Measurements from ENCODE around the gene BTBD2. TPM values are rescaled to one million over a fixed set of nuclear protein-coding genes. Genes with fewer than 3 reads are reported as not detected.

Gene BTBD2
- polyA plus RNA-seq, 1 donor from 2014 or later: 46.1 TPM

DNA sequence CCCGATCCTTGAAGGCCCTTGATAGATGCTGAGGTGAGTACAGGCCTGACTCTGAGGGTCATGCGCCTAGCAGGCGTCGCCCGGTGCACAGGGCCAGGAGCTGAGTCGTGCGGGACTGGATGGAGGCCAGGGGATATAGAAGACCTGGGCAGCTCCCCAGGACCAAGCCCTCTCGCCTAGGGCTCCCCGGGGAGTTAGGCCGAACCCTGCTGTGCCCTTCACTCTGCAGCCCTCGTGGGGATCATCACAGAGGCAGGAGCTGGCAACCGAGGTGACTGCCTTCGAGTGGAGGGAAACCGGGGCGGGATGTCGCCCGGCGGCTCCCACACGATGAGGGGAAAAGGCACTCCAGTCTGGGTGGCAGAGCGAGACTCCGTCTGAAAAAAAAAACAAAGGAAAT lies 62.9 kb downstream of the BTBD2 start:
- TF ChIP-seq EZH2 (IDR thresholded peaks at IDR 0.05; ENCODE audit: borderline replicate concordance, insufficient read depth, low read length, poor library complexity, severe bottlenecking): no peak
- no peak for TF ChIP-seq RAD21 (conservative IDR thresholded peaks at IDR 0.05)
- TF ChIP-seq MXI1 (conservative IDR thresholded peaks at IDR 0.05; ENCODE audit: poor library complexity, severe bottlenecking): no peak
- TF ChIP-seq, protein P1, sequence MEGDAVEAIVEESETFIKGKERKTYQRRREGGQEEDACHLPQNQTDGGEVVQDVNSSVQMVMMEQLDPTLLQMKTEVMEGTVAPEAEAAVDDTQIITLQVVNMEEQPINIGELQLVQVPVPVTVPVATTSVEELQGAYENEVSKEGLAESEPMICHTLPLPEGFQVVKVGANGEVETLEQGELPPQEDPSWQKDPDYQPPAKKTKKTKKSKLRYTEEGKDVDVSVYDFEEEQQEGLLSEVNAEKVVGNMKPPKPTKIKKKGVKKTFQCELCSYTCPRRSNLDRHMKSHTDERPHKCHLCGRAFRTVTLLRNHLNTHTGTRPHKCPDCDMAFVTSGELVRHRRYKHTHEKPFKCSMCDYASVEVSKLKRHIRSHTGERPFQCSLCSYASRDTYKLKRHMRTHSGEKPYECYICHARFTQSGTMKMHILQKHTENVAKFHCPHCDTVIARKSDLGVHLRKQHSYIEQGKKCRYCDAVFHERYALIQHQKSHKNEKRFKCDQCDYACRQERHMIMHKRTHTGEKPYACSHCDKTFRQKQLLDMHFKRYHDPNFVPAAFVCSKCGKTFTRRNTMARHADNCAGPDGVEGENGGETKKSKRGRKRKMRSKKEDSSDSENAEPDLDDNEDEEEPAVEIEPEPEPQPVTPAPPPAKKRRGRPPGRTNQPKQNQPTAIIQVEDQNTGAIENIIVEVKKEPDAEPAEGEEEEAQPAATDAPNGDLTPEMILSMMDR (IDR thresholded peaks at IDR 0.05; ENCODE audit: poor library complexity, severe bottlenecking): no peak
- TF ChIP-seq, protein P2, sequence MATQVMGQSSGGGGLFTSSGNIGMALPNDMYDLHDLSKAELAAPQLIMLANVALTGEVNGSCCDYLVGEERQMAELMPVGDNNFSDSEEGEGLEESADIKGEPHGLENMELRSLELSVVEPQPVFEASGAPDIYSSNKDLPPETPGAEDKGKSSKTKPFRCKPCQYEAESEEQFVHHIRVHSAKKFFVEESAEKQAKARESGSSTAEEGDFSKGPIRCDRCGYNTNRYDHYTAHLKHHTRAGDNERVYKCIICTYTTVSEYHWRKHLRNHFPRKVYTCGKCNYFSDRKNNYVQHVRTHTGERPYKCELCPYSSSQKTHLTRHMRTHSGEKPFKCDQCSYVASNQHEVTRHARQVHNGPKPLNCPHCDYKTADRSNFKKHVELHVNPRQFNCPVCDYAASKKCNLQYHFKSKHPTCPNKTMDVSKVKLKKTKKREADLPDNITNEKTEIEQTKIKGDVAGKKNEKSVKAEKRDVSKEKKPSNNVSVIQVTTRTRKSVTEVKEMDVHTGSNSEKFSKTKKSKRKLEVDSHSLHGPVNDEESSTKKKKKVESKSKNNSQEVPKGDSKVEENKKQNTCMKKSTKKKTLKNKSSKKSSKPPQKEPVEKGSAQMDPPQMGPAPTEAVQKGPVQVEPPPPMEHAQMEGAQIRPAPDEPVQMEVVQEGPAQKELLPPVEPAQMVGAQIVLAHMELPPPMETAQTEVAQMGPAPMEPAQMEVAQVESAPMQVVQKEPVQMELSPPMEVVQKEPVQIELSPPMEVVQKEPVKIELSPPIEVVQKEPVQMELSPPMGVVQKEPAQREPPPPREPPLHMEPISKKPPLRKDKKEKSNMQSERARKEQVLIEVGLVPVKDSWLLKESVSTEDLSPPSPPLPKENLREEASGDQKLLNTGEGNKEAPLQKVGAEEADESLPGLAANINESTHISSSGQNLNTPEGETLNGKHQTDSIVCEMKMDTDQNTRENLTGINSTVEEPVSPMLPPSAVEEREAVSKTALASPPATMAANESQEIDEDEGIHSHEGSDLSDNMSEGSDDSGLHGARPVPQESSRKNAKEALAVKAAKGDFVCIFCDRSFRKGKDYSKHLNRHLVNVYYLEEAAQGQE (IDR thresholded peaks at IDR 0.05; ENCODE audit: borderline replicate concordance): no peak
- TF ChIP-seq SMC3 (conservative IDR thresholded peaks at IDR 0.05; ENCODE audit: poor library complexity): no peak
- TF ChIP-seq TAF1 (IDR thresholded peaks at IDR 0.05; ENCODE audit: low read depth): no peak
- TF ChIP-seq POLR2AphosphoS5 (IDR thresholded peaks at IDR 0.05): no peak
- TF ChIP-seq EP300 (conservative IDR thresholded peaks at IDR 0.05; ENCODE audit: poor library complexity, severe bottlenecking): no peak
- H3K27ac ChIP-seq (ENCODE audit: low read length): no peak overlapping the region

DNA sequence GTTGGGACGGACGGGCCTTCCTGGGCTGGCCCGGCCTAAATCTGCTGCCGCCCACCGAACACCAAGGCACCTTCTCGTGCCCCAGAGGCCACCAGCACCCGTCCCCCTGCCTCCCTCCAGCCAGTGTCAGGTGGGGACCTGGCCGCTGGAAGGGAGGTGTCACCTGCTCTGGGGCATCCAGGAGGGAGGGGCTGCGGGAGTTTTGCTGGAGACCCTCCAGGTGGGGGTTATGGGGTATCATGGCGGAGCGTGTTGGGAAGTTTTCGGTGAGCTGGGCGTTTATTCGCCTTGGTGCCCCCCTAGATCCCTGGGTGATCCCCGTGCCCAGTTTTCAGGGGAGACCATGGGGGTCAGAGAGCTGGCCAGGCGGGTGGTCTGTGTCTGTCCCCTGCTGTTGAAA lies 64.9 kb downstream of the BTBD2 start:
- Histone ChIP-seq H3K9ac (ENCODE audit: low read length) (no peak overlapping the region), H3F3A (ENCODE audit: insufficient read depth, low read length, poor library complexity, severe bottlenecking) (no peaks in the 10 kb centered on the region), H3K4me2 (ENCODE audit: low read length) (no peak overlapping the region), H3K9me3 (ENCODE audit: low read length) (no peaks in the 10 kb centered on the region), H3K79me2 (replicated peaks; ENCODE audit: insufficient read depth, low read length) (peaks cover 46% of the 10 kb centered on the region), H3K36me3 (ENCODE audit: insufficient read depth, low read length) (no peaks in the 10 kb centered on the region), H4K20me1 (ENCODE audit: insufficient read depth) (no peaks in the 10 kb centered on the region), H3K9me2 (ENCODE audit: insufficient read depth, low read length) (no peaks in the 10 kb centered on the region), H3K4me3 (ENCODE audit: low read length) (no peak overlapping the region), H2AFZ (ENCODE audit: low read depth, low read length) (no peak overlapping the region), H3K27ac (ENCODE audit: low read length) (no peak overlapping the region), H3K27me3 (ENCODE audit: insufficient read depth, low read depth, low read length) (no peaks in the 10 kb centered on the region)
- TF ChIP-seq, protein P2 (IDR thresholded peaks at IDR 0.05; ENCODE audit: borderline replicate concordance): no peak
- TF ChIP-seq EZH2 (IDR thresholded peaks at IDR 0.05; ENCODE audit: borderline replicate concordance, insufficient read depth, low read length, poor library complexity, severe bottlenecking) (no peak), EP300 (conservative IDR thresholded peaks at IDR 0.05; ENCODE audit: poor library complexity, severe bottlenecking) (no peak), RAD21 (conservative IDR thresholded peaks at IDR 0.05) (no peak), SMC3 (conservative IDR thresholded peaks at IDR 0.05; ENCODE audit: poor library complexity) (no peak), MXI1 (conservative IDR thresholded peaks at IDR 0.05; ENCODE audit: poor library complexity, severe bottlenecking) (no peak), TAF1 (IDR thresholded peaks at IDR 0.05; ENCODE audit: low read depth) (no peak)
- TF ChIP-seq, protein P1 (IDR thresholded peaks at IDR 0.05; ENCODE audit: poor library complexity, severe bottlenecking): no peak

More for the DNA sequence above, 62.9 kb downstream of the BTBD2 start:
- H3K4me2 ChIP-seq (ENCODE audit: low read length): no peak overlapping the region
- no peak overlapping the region for H3K9ac ChIP-seq (ENCODE audit: low read length)
- H3K27me3 ChIP-seq (ENCODE audit: insufficient read depth, low read depth, low read length): no peaks in the 10 kb centered on the region
- no peaks in the 10 kb centered on the region for H4K20me1 ChIP-seq (ENCODE audit: insufficient read depth)
- H3K9me3 ChIP-seq (ENCODE audit: low read length): no peaks in the 10 kb centered on the region
- peaks cover 38% of the 10 kb centered on the region for H3K79me2 ChIP-seq (replicated peaks; ENCODE audit: insufficient read depth, low read length)
- no peak overlapping the region for H2AFZ ChIP-seq (ENCODE audit: low read depth, low read length)
- no peaks in the 10 kb centered on the region for H3K36me3 ChIP-seq (ENCODE audit: insufficient read depth, low read length)
- H3K9me2 ChIP-seq (ENCODE audit: insufficient read depth, low read length): no peaks in the 10 kb centered on the region
- no peak overlapping the region for H3K4me3 ChIP-seq (ENCODE audit: low read length)
- H3F3A ChIP-seq (ENCODE audit: insufficient read depth, low read length, poor library complexity, severe bottlenecking): no peaks in the 10 kb centered on the region

Data from neural cell (in vitro differentiated cells).